Body of pancreas (tissue), 4 donors: ENCODE data around the gene MTMR2. TPM values are rescaled to one million over a fixed set of nuclear protein-coding genes. Genes with fewer than 3 reads are reported as not detected.

Experiments
- ATAC-seq: fragments of 150-250 bp; one replicate; pipeline ENCODE4 v1.9.1; 2016
- DNase-seq, 4 donors: peaks; one replicate each; pipeline ENCODE4 v3.0.0-alpha.2; 2019
- H3K27ac ChIP-seq, 4 donors: fragments of 200-600 bp; sonication (generic); 1 replicate in 3 of 4; 2 replicates in 1 of 4; pipeline versions ENCODE4 v1.5.1 to v1.6.1; 2016 to 2019; ENCODE audit warnings: mild to moderate bottlenecking in 1 of 4, mixed read lengths in 1 of 4, moderate library complexity in 1 of 4
- H3K27me3 ChIP-seq, 2 donors: fragments of 200-600 bp; sonication (generic); one replicate each; pipeline ENCODE4 v1.6.0; 2016; ENCODE audit warnings: mild to moderate bottlenecking in 1 of 2
- H3K36me3 ChIP-seq, 2 donors: fragments of 200-600 bp; sonication (generic); replicated peaks in 1 of 2; 2 replicates each; pipeline ENCODE4 v1.5.1; 2016; ENCODE audit warnings: low read depth in 2 of 2; ENCODE audit not compliant: insufficient read depth in 1 of 2
- H3K4me1 ChIP-seq: fragments of 200-600 bp; sonication (generic); one replicate; pipeline ENCODE4 v1.6.0; 2016
- H3K4me3 ChIP-seq, 2 donors: fragments of 200-600 bp; sonication (generic); 1 replicate in 1 of 2; 2 replicates in 1 of 2; pipeline ENCODE4 v1.5.1; 2016 to 2019
- H3K9me3 ChIP-seq, 3 donors: fragments of 200-600 bp; sonication (generic); 1 replicate in 2 of 3; 2 replicates in 1 of 3; pipeline ENCODE4 v1.5.1; 2016
- POLR2A ChIP-seq, 3 donors: fragments of 450-650 bp; IDR thresholded peaks; one replicate each; pipeline ENCODE4 v1.6.1; 2016; ENCODE audit warnings: antibody characterized with exemption in 3 of 3, mild to moderate bottlenecking in 2 of 3
- WGBS, 2 donors: methylation state at CpG; one replicate each; pipeline ENCODE4 v1.1.5; 2017; 5-methylcytosine and 5-hydroxymethylcytosine counted together
- intact Hi-C: fragments of 100-400 bp; cut with DNase I; formaldehyde crosslinking; loops from one replicate; pipeline ENCODE4 v1.15.1; 2023
- total RNA-seq, 2 donors: library from RNA; depleted of rRNA; stranded (reverse); fragments of >200 nt; gene quantifications; one replicate each; pipeline ENCODE4 v1.1.0, GENCODE V29; 2016
- TF ChIP-seq, protein P1 (sequence below), 7 experiments: fragments of 450-650 bp in 4 of 7; fragments of 200-600 bp in 3 of 7; sonication (generic) in 3 of 7; IDR thresholded peaks; one replicate each; pipeline ENCODE4 v1.5.1; 2016 to 2019; ENCODE audit warnings: antibody characterized with exemption in 7 of 7

Gene MTMR2
- total RNA-seq, 2 donors from 2014 or later, result 6.9 to 14.5 TPM

DNA sequence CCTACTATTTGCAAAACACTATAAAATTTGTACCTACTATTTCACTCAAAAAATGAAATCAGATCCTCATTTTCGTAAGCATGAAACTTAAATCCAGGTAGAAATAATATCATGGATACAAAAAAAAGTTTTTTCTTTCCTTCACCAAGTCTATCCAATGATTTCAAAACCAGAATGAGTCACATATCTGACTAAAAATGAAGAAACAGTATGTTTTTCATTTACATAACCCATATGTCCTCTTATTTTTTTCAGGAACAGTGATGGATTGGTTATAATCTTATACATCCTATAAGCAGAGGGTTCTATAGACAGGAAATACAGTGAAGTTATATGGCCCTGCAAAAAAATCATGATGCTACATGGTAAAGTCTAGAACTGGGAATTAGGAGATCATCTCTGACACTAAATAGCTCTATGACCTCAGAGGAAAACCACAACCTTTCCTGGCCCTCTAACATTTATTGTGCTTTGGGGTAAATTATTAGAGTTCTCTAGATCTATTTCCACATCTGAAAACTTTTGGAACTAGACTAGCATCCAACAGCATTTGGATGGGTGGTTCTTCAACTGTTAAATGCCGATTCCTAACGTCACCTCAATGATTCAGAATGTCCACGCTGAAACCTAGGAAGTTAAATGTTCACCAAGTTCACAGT lies 10.9 kb downstream of the MTMR2 start:
- H3K27ac ChIP-seq, result no peak overlapping the region

DNA sequence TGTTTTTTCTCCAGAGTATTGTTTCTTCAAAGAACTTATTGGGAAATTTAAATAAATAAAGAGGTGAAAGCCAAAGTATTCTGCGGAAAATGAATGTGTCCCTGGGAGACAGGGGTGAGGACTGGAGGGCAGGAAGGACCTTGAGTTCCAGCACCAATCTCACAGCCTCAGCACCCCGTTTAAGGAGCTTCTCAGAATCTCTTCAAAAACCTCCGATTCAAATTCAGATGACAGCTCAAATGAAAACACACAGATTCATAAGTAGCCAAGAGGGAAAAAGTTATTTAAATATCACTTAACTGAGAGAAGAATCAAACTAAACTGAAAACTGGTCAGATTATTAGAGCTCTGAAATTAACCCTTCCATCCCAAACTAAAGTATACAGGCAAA lies 12.5 kb downstream of the MTMR2 start:
- Histone ChIP-seq H3K9me3 (no peaks in the 10 kb centered on the region), H3K4me3 (no peak overlapping the region), H3K4me1 (no peaks in the 10 kb centered on the region), H3K27ac (no peak overlapping the region), H3K36me3 (no peaks in the 10 kb centered on the region), H3K27me3 (no peaks in the 10 kb centered on the region)
- ATAC-seq, result no peak
- intact Hi-C loops, result no loop called here
- TF ChIP-seq, protein P1, sequence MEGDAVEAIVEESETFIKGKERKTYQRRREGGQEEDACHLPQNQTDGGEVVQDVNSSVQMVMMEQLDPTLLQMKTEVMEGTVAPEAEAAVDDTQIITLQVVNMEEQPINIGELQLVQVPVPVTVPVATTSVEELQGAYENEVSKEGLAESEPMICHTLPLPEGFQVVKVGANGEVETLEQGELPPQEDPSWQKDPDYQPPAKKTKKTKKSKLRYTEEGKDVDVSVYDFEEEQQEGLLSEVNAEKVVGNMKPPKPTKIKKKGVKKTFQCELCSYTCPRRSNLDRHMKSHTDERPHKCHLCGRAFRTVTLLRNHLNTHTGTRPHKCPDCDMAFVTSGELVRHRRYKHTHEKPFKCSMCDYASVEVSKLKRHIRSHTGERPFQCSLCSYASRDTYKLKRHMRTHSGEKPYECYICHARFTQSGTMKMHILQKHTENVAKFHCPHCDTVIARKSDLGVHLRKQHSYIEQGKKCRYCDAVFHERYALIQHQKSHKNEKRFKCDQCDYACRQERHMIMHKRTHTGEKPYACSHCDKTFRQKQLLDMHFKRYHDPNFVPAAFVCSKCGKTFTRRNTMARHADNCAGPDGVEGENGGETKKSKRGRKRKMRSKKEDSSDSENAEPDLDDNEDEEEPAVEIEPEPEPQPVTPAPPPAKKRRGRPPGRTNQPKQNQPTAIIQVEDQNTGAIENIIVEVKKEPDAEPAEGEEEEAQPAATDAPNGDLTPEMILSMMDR (IDR thresholded peaks at IDR 0.05), result no peak
- TF ChIP-seq POLR2A (IDR thresholded peaks at IDR 0.05), result no peak
- WGBS, 2 donors, result 51 to 56% methylated on average over 3 of the region's 3 CpGs
- DNase-seq, result no peak

More for the DNA sequence above, 10.9 kb downstream of the MTMR2 start:
- Histone ChIP-seq H3K36me3 (no peaks in the 10 kb centered on the region), H3K9me3 (no peaks in the 10 kb centered on the region), H3K4me1 (peaks cover 11% of the 10 kb centered on the region), H3K27me3 (no peaks in the 10 kb centered on the region), H3K4me3 (no peak overlapping the region)
- 92 to 95% methylated on average over 4 of the region's 4 CpGs for WGBS, 2 donors
- intact Hi-C loops, result no loop called here
- TF ChIP-seq, protein P1 (IDR thresholded peaks at IDR 0.05), result no peak
- no peak for TF ChIP-seq POLR2A (IDR thresholded peaks at IDR 0.05)
- DNase-seq (no peak), ATAC-seq (no peak)

GRCh38 chr11:95910638-95911368 lies 13.1 kb downstream of the MTMR2 start:
- Histone ChIP-seq H3K36me3 (no peaks in the 10 kb centered on the region), H3K9me3 (no peaks in the 10 kb centered on the region), H3K4me1 (no peaks in the 10 kb centered on the region), H3K27ac (no peak overlapping the region), H3K27me3 (no peaks in the 10 kb centered on the region), H3K4me3 (no peak overlapping the region)
- DNase-seq (no peak), ATAC-seq (no peak)
- WGBS, 2 donors, result 60 to 63% methylated on average over 4 of the region's 4 CpGs
- no peak for TF ChIP-seq POLR2A (IDR thresholded peaks at IDR 0.05)
- TF ChIP-seq, protein P1 (IDR thresholded peaks at IDR 0.05), result no peak
- intact Hi-C loops, result no loop called here

DNA sequence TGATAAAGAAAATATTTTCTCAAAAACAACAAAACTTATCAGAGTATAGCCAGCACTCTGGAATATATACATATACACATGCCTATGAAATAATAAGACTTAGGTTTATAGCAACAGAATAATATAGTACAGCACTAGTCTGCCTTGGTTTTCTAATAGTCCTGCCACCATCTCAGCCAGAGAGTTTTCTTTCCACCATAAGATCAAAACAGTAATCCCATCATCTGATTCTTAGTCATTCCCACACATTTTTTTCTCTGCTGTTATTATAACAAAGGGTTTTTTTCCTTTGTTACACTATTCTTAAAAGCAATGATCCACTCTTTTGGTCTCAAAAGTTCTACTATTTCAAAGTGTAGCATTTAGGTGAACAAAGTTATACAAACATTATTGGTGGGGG lies 15.1 kb downstream of the MTMR2 start:
- intact Hi-C loops, result no loop called here
- Histone ChIP-seq H3K36me3 (no peaks in the 10 kb centered on the region), H3K9me3 (no peaks in the 10 kb centered on the region), H3K27me3 (no peaks in the 10 kb centered on the region), H3K27ac (no peak overlapping the region), H3K4me1 (no peaks in the 10 kb centered on the region), H3K4me3 (no peak overlapping the region)
- no peak for TF ChIP-seq POLR2A (IDR thresholded peaks at IDR 0.05)
- TF ChIP-seq, protein P1 (IDR thresholded peaks at IDR 0.05), result no peak
- no peak for ATAC-seq
- no peak for DNase-seq
